Body of pancreas (tissue), 4 donors: ENCODE results near the gene KIF6.

Source experiments
- POLR2A ChIP-seq, 3 donors: fragments of 450-650 bp; IDR thresholded peaks; one replicate each; pipeline ENCODE4 v1.6.1; 2016; ENCODE audit warnings: antibody characterized with exemption in 3 of 3, mild to moderate bottlenecking in 2 of 3
- TF ChIP-seq, protein P1 (sequence below), 7 experiments: fragments of 450-650 bp in 4 of 7; fragments of 200-600 bp in 3 of 7; sonication (generic) in 3 of 7; IDR thresholded peaks; one replicate each; pipeline ENCODE4 v1.5.1; 2016 to 2019; ENCODE audit warnings: antibody characterized with exemption in 7 of 7

DNA sequence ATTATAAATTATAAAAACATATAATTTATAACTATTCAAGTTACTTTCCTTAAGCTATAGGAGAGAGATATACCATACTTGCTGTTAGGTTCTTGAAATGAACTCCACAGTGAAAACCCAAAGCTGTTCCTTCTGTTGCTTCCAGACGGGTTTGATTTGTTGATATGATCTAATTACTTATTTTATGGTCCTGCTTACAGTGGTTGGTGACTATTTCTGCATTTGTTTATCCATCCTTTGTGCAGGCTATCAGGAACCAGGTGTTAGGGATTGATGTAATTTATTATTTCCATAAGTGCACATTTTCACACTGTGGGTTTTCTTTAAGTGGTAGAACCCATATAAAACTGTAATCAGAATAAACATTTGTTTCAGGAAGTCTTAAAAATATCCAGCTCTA lies 167.1 kb downstream of the KIF6 start:
- TF ChIP-seq, protein P1, sequence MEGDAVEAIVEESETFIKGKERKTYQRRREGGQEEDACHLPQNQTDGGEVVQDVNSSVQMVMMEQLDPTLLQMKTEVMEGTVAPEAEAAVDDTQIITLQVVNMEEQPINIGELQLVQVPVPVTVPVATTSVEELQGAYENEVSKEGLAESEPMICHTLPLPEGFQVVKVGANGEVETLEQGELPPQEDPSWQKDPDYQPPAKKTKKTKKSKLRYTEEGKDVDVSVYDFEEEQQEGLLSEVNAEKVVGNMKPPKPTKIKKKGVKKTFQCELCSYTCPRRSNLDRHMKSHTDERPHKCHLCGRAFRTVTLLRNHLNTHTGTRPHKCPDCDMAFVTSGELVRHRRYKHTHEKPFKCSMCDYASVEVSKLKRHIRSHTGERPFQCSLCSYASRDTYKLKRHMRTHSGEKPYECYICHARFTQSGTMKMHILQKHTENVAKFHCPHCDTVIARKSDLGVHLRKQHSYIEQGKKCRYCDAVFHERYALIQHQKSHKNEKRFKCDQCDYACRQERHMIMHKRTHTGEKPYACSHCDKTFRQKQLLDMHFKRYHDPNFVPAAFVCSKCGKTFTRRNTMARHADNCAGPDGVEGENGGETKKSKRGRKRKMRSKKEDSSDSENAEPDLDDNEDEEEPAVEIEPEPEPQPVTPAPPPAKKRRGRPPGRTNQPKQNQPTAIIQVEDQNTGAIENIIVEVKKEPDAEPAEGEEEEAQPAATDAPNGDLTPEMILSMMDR (IDR thresholded peaks at IDR 0.05): no peak
- TF ChIP-seq POLR2A (IDR thresholded peaks at IDR 0.05): no peak
